DND-41 (cell line): ENCODE measurements around the gene ZNF550.

Source experiments
- EZH2 ChIP-seq: IDR thresholded peaks from 3 replicates; pipeline ENCODE4 v1.6.1; 2012; ENCODE audit warnings: borderline replicate concordance, low read depth, mild to moderate bottlenecking, moderate library complexity, low read length, inconsistent platforms; ENCODE audit not compliant: severe bottlenecking
- TF ChIP-seq, protein P1 (sequence below): IDR thresholded peaks from 2 replicates; pipeline ENCODE4 v1.5.1; 2012; ENCODE audit warnings: borderline replicate concordance, low read length, moderate library complexity, mild to moderate bottlenecking; ENCODE audit not compliant: poor library complexity, severe bottlenecking; ENCODE audit errors: extremely low read depth

DNA sequence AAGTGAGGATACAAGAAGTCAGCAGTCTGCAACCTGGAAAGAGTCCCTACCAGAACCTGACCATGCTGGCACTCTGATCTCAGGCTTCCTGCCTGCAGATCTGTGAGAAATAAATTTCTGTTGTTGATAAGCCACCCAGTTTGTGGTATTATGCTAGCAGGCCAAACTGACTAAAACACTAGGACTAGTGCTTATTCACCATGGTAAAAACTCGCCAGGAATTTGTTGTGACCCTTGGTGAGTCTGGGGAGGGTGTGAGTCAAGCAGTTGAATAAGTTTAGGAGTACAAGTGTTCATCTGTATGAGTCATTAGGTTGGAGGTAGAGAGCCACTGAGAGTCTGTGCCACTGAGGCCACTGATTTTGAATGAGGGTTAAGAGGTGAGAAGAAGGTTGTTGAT is 27.9 kb upstream of the ZNF550 start:
- TF ChIP-seq, protein P1, sequence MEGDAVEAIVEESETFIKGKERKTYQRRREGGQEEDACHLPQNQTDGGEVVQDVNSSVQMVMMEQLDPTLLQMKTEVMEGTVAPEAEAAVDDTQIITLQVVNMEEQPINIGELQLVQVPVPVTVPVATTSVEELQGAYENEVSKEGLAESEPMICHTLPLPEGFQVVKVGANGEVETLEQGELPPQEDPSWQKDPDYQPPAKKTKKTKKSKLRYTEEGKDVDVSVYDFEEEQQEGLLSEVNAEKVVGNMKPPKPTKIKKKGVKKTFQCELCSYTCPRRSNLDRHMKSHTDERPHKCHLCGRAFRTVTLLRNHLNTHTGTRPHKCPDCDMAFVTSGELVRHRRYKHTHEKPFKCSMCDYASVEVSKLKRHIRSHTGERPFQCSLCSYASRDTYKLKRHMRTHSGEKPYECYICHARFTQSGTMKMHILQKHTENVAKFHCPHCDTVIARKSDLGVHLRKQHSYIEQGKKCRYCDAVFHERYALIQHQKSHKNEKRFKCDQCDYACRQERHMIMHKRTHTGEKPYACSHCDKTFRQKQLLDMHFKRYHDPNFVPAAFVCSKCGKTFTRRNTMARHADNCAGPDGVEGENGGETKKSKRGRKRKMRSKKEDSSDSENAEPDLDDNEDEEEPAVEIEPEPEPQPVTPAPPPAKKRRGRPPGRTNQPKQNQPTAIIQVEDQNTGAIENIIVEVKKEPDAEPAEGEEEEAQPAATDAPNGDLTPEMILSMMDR: no peak
- TF ChIP-seq EZH2: no peak
